Endothelial cell of umbilical vein (primary cell): ENCODE results near the gene PIK3R1. TPM values are rescaled to one million over a fixed set of nuclear protein-coding genes. Genes with fewer than 3 reads are reported as not detected.

ENCODE experiments used
- BruUV-seq: library from RNA; stranded (reverse); fragments of 400-500 nt; replicated peaks from 2 replicates; lab custom pipeline; 2021; lab: Mats Ljungman, UMichigan
- CTCF ChIA-PET: fragments of 300-600, 350-600 bp; sonication (Branson Sonifier 250); formaldehyde crosslinking; loops from one replicate; lab custom pipeline; 2021; ENCODE audit warnings: antibody characterized with exemption, inconsistent platforms; lab: Charles Lee
- POLR2A ChIA-PET: fragments of 300-600, 350-600 bp; sonication (Branson Sonifier 250); formaldehyde crosslinking; loops from one replicate; lab custom pipeline; 2021; ENCODE audit warnings: antibody characterized with exemption, inconsistent platforms; lab: Charles Lee
- DNase-seq: peaks from one replicate; pipeline ENCODE4 v3.0.0-alpha.2; 2011; ENCODE audit warnings: low read depth, low spot score
- FAIRE-seq: peaks from 2 replicates; lab custom pipeline; 2011; peaks lifted over from hg19 to GRCh38; lab: Jason Lieb, UNC
- H2AFZ ChIP-seq: 2 replicates; pipeline ENCODE4 v1.6.0; 2012; ENCODE audit warnings: low read depth, low read length, control low read depth, inconsistent platforms
- H3K27ac ChIP-seq: 2 replicates; pipeline ENCODE4 v1.5.1; 2011; ENCODE audit warnings: low read depth, mild to moderate bottlenecking, control low read depth, low read length, moderate library complexity; ENCODE audit not compliant: insufficient read depth
- H3K27me3 ChIP-seq, 2 experiments: 2 replicates each; pipeline versions ENCODE4 v1.6.0 to v1.6.1; 2011; ENCODE audit warnings: low read length in 2 of 2, mixed read lengths in 1 of 2; ENCODE audit not compliant: control insufficient read depth in 2 of 2, insufficient read depth in 2 of 2
- H3K36me3 ChIP-seq, 2 experiments: 2 replicates in 1 of 2; 3 replicates in 1 of 2; pipeline ENCODE4 v1.5.1; 2011; ENCODE audit warnings: low read length in 2 of 2, mild to moderate bottlenecking in 1 of 2, moderate library complexity in 1 of 2; ENCODE audit not compliant: control insufficient read depth in 2 of 2, insufficient read depth in 2 of 2; ENCODE audit errors: extremely low read depth in 1 of 2
- H3K4me1 ChIP-seq: 3 replicates; pipeline ENCODE4 v1.5.1; 2011; ENCODE audit warnings: mild to moderate bottlenecking, low read length; ENCODE audit not compliant: control insufficient read depth, insufficient read depth; ENCODE audit errors: extremely low read depth
- H3K4me2 ChIP-seq: 2 replicates; pipeline ENCODE4 v1.6.1; 2011; ENCODE audit warnings: low read length, control low read depth, mixed read lengths; ENCODE audit not compliant: insufficient read depth
- H3K4me3 ChIP-seq, 3 experiments: fragments of 200-600 bp in 1 of 3; sonication (generic), shearing (Covaris generic) in 1 of 3; replicated peaks in 1 of 3; 2 replicates each; pipeline ENCODE4 v1.5.1; 2011 to 2016; ENCODE audit warnings: control low read depth in 3 of 3, low read length in 3 of 3, mild to moderate bottlenecking in 2 of 3, inconsistent platforms in 1 of 3, low read depth in 1 of 3, moderate library complexity in 1 of 3; ENCODE audit not compliant: insufficient read depth in 1 of 3
- H3K79me2 ChIP-seq: 2 replicates; pipeline ENCODE4 v1.6.0; 2012; ENCODE audit warnings: low read length, inconsistent platforms; ENCODE audit not compliant: control insufficient read depth, insufficient read depth
- H3K9ac ChIP-seq: replicated peaks from 2 replicates; pipeline ENCODE3; 2011; ENCODE audit warnings: low read length, control low read depth; ENCODE audit not compliant: insufficient read depth; ENCODE audit errors: extremely low read depth
- H3K9me1 ChIP-seq: replicated peaks from 3 replicates; pipeline ENCODE4 v1.6.0; 2011; ENCODE audit warnings: mild to moderate bottlenecking, low read length; ENCODE audit not compliant: control insufficient read depth, insufficient read depth; ENCODE audit errors: extremely low read depth
- H3K9me3 ChIP-seq: replicated peaks from 2 replicates; pipeline ENCODE4 v1.5.1; 2012; ENCODE audit warnings: low read length, inconsistent platforms; ENCODE audit not compliant: control insufficient read depth, insufficient read depth
- H4K20me1 ChIP-seq: replicated peaks from 2 replicates; pipeline ENCODE3; 2011; ENCODE audit warnings: mild to moderate bottlenecking, low read length; ENCODE audit not compliant: control insufficient read depth, insufficient read depth; ENCODE audit errors: extremely low read depth
- EZH2 ChIP-seq: IDR thresholded peaks from 2 replicates; pipeline ENCODE4 v1.6.1; 2012; ENCODE audit warnings: borderline replicate concordance, low read depth, mild to moderate bottlenecking, moderate library complexity, low read length, inconsistent platforms; ENCODE audit not compliant: severe bottlenecking
- FOS ChIP-seq: IDR thresholded peaks from 2 replicates; pipeline ENCODE4 v1.6.1; 2011; ENCODE audit warnings: mild to moderate bottlenecking, low read length, moderate library complexity, borderline replicate concordance; ENCODE audit not compliant: insufficient read depth
- GATA2 ChIP-seq: IDR thresholded peaks from 2 replicates; pipeline ENCODE4 v1.7.0; 2011; ENCODE audit warnings: low read depth, mild to moderate bottlenecking, moderate library complexity, mixed read lengths, low read length; ENCODE audit not compliant: insufficient read length, insufficient read depth
- JUN ChIP-seq: IDR thresholded peaks from 2 replicates; pipeline ENCODE4 v1.6.1; 2011; ENCODE audit warnings: borderline replicate concordance, low read depth; ENCODE audit not compliant: insufficient read length, insufficient read depth
- MYC ChIP-seq: IDR thresholded peaks from one replicate; pipeline ENCODE4 v1.6.1; 2011; ENCODE audit warnings: mild to moderate bottlenecking, low read depth, low read length
- POLR2A ChIP-seq: IDR thresholded peaks from 2 replicates; pipeline ENCODE4 v1.6.1; 2012; ENCODE audit warnings: low read depth, mild to moderate bottlenecking, control low read depth, low read length
- POLR2AphosphoS5 ChIP-seq: IDR thresholded peaks from 2 replicates; pipeline ENCODE4 v1.6.1; 2012; ENCODE audit warnings: low read depth, mild to moderate bottlenecking, control low read depth, low read length, moderate library complexity; ENCODE audit not compliant: insufficient read depth
- dilution Hi-C: fragments of 300-500 bp; cut with MboI; formaldehyde crosslinking; loops from one replicate; pipeline ENCODE4 v1.15.0; 2019; ENCODE audit warnings: low sequenced_read_pairs; ENCODE audit not compliant: extremely low pct_ligation_motif_present
- intact Hi-C: fragments of 100-400 bp; cut with micrococcal nuclease; formaldehyde crosslinking; loops from one replicate; pipeline ENCODE4 v1.10.0; 2022
- polyA plus RNA-seq, 4 experiments: library from polyadenylated mRNA; depleted of rRNA in 3 of 4; stranded (reverse) in 3 of 4; unstranded in 1 of 4; fragments of >200 nt; gene quantifications; 2 replicates each; pipeline versions ENCODE4 v1.2.1 to v1.2.3, GENCODE V29; 2011 to 2012; ENCODE audit warnings: missing spikeins in 1 of 4
- total RNA-seq: library from RNA; stranded (reverse); gene quantifications from 2 replicates; pipeline ENCODE4 v1.2.3, GENCODE V29; 2021
- TF ChIP-seq, protein P1 (sequence below): IDR thresholded peaks from 2 replicates; pipeline ENCODE4 v1.6.1; 2011; ENCODE audit not compliant: insufficient read depth, insufficient read length
- TF ChIP-seq, protein P2 (sequence below), 2 donors: IDR thresholded peaks; 1 replicate in 1 of 2; 2 replicates in 1 of 2; pipeline ENCODE4 v1.5.1; 2011; ENCODE audit warnings: low read length in 2 of 2, mild to moderate bottlenecking in 2 of 2, moderate library complexity in 2 of 2, control low read depth in 1 of 2, inconsistent platforms in 1 of 2, low read depth in 1 of 2; ENCODE audit not compliant: insufficient read depth in 1 of 2; ENCODE audit errors: extremely low read depth in 1 of 2

Gene PIK3R1
- total and polyA plus RNA-seq, 2 donors (not counting 3 experiments of a cell fraction or from before 2014, with no cell fraction given) = 2.8 to 30.0 TPM

DNA sequence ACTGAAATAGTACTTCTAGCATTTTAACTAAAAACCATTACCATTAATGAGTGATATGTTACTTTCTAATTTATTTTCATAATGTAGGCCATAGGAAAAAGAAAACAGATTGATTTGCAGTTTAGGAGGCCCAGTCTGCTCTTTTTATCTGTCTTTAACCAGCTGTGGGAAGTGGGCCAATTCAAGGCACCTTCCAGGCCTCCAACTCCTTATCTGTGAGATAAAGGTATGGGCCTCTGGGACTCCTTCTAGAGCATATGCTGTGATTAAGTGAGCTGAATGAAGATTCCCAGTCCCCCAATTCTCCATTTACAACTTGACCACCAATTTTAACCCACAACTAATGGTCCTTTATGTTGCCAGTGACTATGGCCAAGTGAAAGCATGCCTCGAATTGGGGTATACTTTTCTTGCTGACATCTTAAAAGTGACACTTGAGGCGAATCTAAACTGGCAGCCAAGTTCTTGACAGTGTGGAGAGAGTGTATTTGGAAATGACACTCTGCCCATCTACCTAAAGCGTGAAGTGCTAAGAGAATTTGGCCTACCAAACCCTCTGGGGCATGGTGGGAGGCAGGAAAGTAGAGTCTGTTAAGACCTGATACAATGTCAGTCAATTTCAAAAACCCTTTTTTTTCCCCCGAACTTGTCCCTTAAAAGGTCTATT, 88.3 kb downstream of the PIK3R1 start:
- ChIA-PET CTCF (interaction anchor here (0.8 to 8.7 kb wide), 2 partner anchors 17 to 157 kb away, joined by 3 to 58 read pairs; no protein-coding TSS in a partner anchor), POLR2A (no interaction called here)
- no peak overlapping the region for H3K27ac ChIP-seq
- no peaks in the 10 kb centered on the region for H3K4me1 ChIP-seq
- H3K9ac ChIP-seq = no peak overlapping the region
- DNase-seq (no peak), FAIRE-seq (no peak)
- no peak overlapping the region for H2AFZ ChIP-seq
- H3K27me3 ChIP-seq = no peaks in the 10 kb centered on the region
- no peak overlapping the region for H3K4me3 ChIP-seq
- no peaks in the 10 kb centered on the region for H3K9me3 ChIP-seq
- dilution Hi-C loops (no loop called here), intact Hi-C loops (no loop called here)
- H3K9me1 ChIP-seq = no peaks in the 10 kb centered on the region
- TF ChIP-seq, protein P1, sequence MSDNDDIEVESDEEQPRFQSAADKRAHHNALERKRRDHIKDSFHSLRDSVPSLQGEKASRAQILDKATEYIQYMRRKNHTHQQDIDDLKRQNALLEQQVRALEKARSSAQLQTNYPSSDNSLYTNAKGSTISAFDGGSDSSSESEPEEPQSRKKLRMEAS = no peak
- no peak for TF ChIP-seq GATA2
- TF ChIP-seq FOS = no peak
- no peak for TF ChIP-seq POLR2A
- no peak for TF ChIP-seq MYC
- TF ChIP-seq, protein P2, sequence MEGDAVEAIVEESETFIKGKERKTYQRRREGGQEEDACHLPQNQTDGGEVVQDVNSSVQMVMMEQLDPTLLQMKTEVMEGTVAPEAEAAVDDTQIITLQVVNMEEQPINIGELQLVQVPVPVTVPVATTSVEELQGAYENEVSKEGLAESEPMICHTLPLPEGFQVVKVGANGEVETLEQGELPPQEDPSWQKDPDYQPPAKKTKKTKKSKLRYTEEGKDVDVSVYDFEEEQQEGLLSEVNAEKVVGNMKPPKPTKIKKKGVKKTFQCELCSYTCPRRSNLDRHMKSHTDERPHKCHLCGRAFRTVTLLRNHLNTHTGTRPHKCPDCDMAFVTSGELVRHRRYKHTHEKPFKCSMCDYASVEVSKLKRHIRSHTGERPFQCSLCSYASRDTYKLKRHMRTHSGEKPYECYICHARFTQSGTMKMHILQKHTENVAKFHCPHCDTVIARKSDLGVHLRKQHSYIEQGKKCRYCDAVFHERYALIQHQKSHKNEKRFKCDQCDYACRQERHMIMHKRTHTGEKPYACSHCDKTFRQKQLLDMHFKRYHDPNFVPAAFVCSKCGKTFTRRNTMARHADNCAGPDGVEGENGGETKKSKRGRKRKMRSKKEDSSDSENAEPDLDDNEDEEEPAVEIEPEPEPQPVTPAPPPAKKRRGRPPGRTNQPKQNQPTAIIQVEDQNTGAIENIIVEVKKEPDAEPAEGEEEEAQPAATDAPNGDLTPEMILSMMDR (IDR thresholded peaks at IDR 0.05; ENCODE audit: extremely low read depth in 1 of 2, insufficient read depth in 1 of 2, low read depth in 1 of 2, low read length in 2 of 2) = no peak
- no peak for TF ChIP-seq JUN
- no peak for TF ChIP-seq POLR2AphosphoS5
- TF ChIP-seq EZH2 = no peak
- H3K79me2 ChIP-seq = no peaks in the 10 kb centered on the region
- H4K20me1 ChIP-seq = no peaks in the 10 kb centered on the region
- peaks cover 0 to 3% of the 10 kb centered on the region in 2 experiments for H3K36me3 ChIP-seq
- H3K4me2 ChIP-seq = no peak overlapping the region
- no TSS peak for BruUV-seq
